ENCODE data around the gene PHF10.

PHF10 gene

GRCh38 chr6:169720207-169720855, 4.0 kb downstream of the PHF10 start:
- Histone ChIP-seq H3K4me2 (no peak overlapping the region), H3K36me3 (ENCODE audit: insufficient read depth) (0 out of 2 replicates have a peak, but pooled peaks cover 2% of the 10 kb centered on the region), H3K4me3 (IDR thresholded peaks at IDR 0.05; ENCODE audit: insufficient read depth, low read depth, low read length) (no peak overlapping the region), H2AFZ (ENCODE audit: low read depth) (no peak overlapping the region), H4K20me1 (ENCODE audit: insufficient read depth) (peaks cover 7% of the 10 kb centered on the region; the same call in 1 of the 2 replicates), H3K9ac (no peak overlapping the region), H3K79me2 (ENCODE audit: insufficient read depth, low read depth) (peaks cover 63% of the 10 kb centered on the region), H3K27me3 (ENCODE audit: insufficient read depth, low read depth) (no peaks in the 10 kb centered on the region), H3K27ac (no peak overlapping the region), H3K4me1 (ENCODE audit: low read depth, poor library complexity, severe bottlenecking) (peaks cover 30% of the 10 kb centered on the region)
- TF ChIP-seq CTCF (conservative IDR thresholded peaks at IDR 0.05; ENCODE audit: low read depth, low read length), result no peak

GRCh38 chr6:169719117-169719516, 5.2 kb downstream of the PHF10 start:
- peaks cover 30% of the 10 kb centered on the region for H3K4me1 ChIP-seq (ENCODE audit: low read depth, poor library complexity, severe bottlenecking)

GRCh38 chr6:169714595-169714994, 9.7 kb downstream of the PHF10 start:
- H3K4me2 ChIP-seq, result no peak overlapping the region
- H3K4me1 ChIP-seq (ENCODE audit: low read depth, poor library complexity, severe bottlenecking), result peaks cover 4% of the 10 kb centered on the region
- no peak overlapping the region for H3K9ac ChIP-seq
- H3K79me2 ChIP-seq (ENCODE audit: insufficient read depth, low read depth), result peaks cover 25% of the 10 kb centered on the region
- no peaks in the 10 kb centered on the region for H4K20me1 ChIP-seq (ENCODE audit: insufficient read depth)
- H3K27ac ChIP-seq, result no peak overlapping the region
- no peak overlapping the region for H2AFZ ChIP-seq (ENCODE audit: low read depth)
- H3K36me3 ChIP-seq (ENCODE audit: insufficient read depth), result 0 out of 2 replicates have a peak, but pooled peaks cover 2% of the 10 kb centered on the region
- H3K27me3 ChIP-seq (ENCODE audit: insufficient read depth, low read depth), result no peaks in the 10 kb centered on the region
- TF ChIP-seq CTCF (conservative IDR thresholded peaks at IDR 0.05; ENCODE audit: low read depth, low read length), result no peak
- H3K4me3 ChIP-seq (IDR thresholded peaks at IDR 0.05; ENCODE audit: insufficient read depth, low read depth, low read length), result no peak overlapping the region

More at GRCh38 chr6:169719117-169719516, 5.2 kb downstream of the PHF10 start:
- peaks cover 7% of the 10 kb centered on the region; the same call in 1 of the 2 replicates for H4K20me1 ChIP-seq (ENCODE audit: insufficient read depth)
- no peak overlapping the region for H3K27ac ChIP-seq
- H3K79me2 ChIP-seq (ENCODE audit: insufficient read depth, low read depth), result peaks cover 63% of the 10 kb centered on the region
- no peaks in the 10 kb centered on the region for H3K27me3 ChIP-seq (ENCODE audit: insufficient read depth, low read depth)
- no peak overlapping the region for H3K4me2 ChIP-seq
- TF ChIP-seq CTCF (conservative IDR thresholded peaks at IDR 0.05; ENCODE audit: low read depth, low read length), result no peak
- no peak overlapping the region for H2AFZ ChIP-seq (ENCODE audit: low read depth)
- no peak overlapping the region for H3K9ac ChIP-seq
- no peak overlapping the region for H3K4me3 ChIP-seq (IDR thresholded peaks at IDR 0.05; ENCODE audit: insufficient read depth, low read depth, low read length)
- H3K36me3 ChIP-seq (ENCODE audit: insufficient read depth), result 0 out of 2 replicates have a peak, but pooled peaks cover 2% of the 10 kb centered on the region

- 0 out of 2 replicates have a peak, but pooled peaks cover 2% of the 10 kb centered on the region for H3K36me3 ChIP-seq (ENCODE audit: insufficient read depth)
Measured at GRCh38 chr6:169714178-169714577, 10.1 kb downstream of the PHF10 start.

More at GRCh38 chr6:169714178-169714577, 10.1 kb downstream of the PHF10 start:
- H3K27me3 ChIP-seq (ENCODE audit: insufficient read depth, low read depth), result no peaks in the 10 kb centered on the region
- no peaks in the 10 kb centered on the region for H4K20me1 ChIP-seq (ENCODE audit: insufficient read depth)
- H2AFZ ChIP-seq (ENCODE audit: low read depth), result no peak overlapping the region
- H3K4me3 ChIP-seq (IDR thresholded peaks at IDR 0.05; ENCODE audit: insufficient read depth, low read depth, low read length), result no peak overlapping the region
- H3K79me2 ChIP-seq (ENCODE audit: insufficient read depth, low read depth), result peaks cover 21% of the 10 kb centered on the region
- TF ChIP-seq CTCF (conservative IDR thresholded peaks at IDR 0.05; ENCODE audit: low read depth, low read length), result no peak
- no peak overlapping the region for H3K27ac ChIP-seq
- no peak overlapping the region for H3K9ac ChIP-seq
- no peaks in the 10 kb centered on the region for H3K4me1 ChIP-seq (ENCODE audit: low read depth, poor library complexity, severe bottlenecking)
- H3K4me2 ChIP-seq, result no peak overlapping the region
